Upper lobe of left lung (tissue), 4 donors: ENCODE data around the gene TBC1D14.

Experiments used
- CTCF ChIP-seq, 6 experiments: fragments of 450-650 bp in 4 of 6; fragments of 200-600 bp in 2 of 6; sonication (generic) in 2 of 6; IDR thresholded peaks; one replicate each; pipeline ENCODE4 v1.5.1; 2016 to 2019; ENCODE audit warnings: antibody characterized with exemption in 6 of 6
- POLR2A ChIP-seq, 4 donors: fragments of 450-650 bp; IDR thresholded peaks; one replicate each; pipeline ENCODE4 v1.5.1; 2016 to 2017; ENCODE audit warnings: antibody characterized with exemption in 4 of 4, mild to moderate bottlenecking in 2 of 4

GRCh38 chr4:6900181-6900812 is 9.3 kb upstream of the TBC1D14 start:
- no peak for TF ChIP-seq CTCF (IDR thresholded peaks at IDR 0.05)
- no peak for TF ChIP-seq POLR2A (IDR thresholded peaks at IDR 0.05)
